HFFc6 (cell line): ENCODE measurements around the gene MED27. TPM values are rescaled to one million over a fixed set of nuclear protein-coding genes. Genes with fewer than 3 reads are reported as not detected.
A peak's percentile ranks its signal among the peaks of the same experiment; 100 is the strongest.

Experiments
- DNase-seq: peaks from one replicate; pipeline ENCODE4 v3.0.0-alpha.2; 2018
- H3K27ac Mint-ChIP-seq: 2 replicates; pipeline ENCODE4 v1.8.0; 2020; ENCODE audit warnings: mild to moderate bottlenecking, mixed read lengths
- H3K27me3 Mint-ChIP-seq: 2 replicates; pipeline ENCODE4 v1.8.0; 2021; ENCODE audit warnings: mild to moderate bottlenecking, moderate library complexity, mixed read lengths; ENCODE audit not compliant: insufficient read depth
- H3K36me3 Mint-ChIP-seq: 2 replicates; pipeline ENCODE4 v1.8.0; 2021; ENCODE audit warnings: low read depth, mixed read lengths
- H3K4me1 Mint-ChIP-seq: 2 replicates; pipeline ENCODE4 v1.8.0; 2020; ENCODE audit warnings: low read depth, mixed read lengths
- H3K4me3 Mint-ChIP-seq: 2 replicates; pipeline ENCODE4 v1.8.0; 2020; ENCODE audit warnings: mild to moderate bottlenecking, moderate library complexity, mixed read lengths
- H3K9me3 Mint-ChIP-seq: 2 replicates; pipeline ENCODE4 v1.8.0; 2020; ENCODE audit warnings: mild to moderate bottlenecking, mixed read lengths
- CTCF ChIP-seq: fragments of 200-600 bp; sonication (generic); IDR thresholded peaks from 2 replicates; pipeline ENCODE4 v1.5.0; 2021; ENCODE audit warnings: antibody characterized with exemption, mild to moderate bottlenecking
- total RNA-seq, 6 experiments: library from RNA; stranded (reverse); fragmentation: NEBNext Ultra II Directional; extraction: Animal tissue kit (Norgen Biotek cat#: 25700); gene quantifications; 2 replicates in 1 of 6; 3 replicates in 5 of 6; pipeline ENCODE4 v1.2.3, GENCODE V29; 2021

Gene MED27
- total RNA-seq, 6 experiments from 2014 or later: 30.2 to 37.7 (median 32.7) TPM

GRCh38 chr9:131918481-131918880 lies 161.2 kb downstream of the MED27 start:
- no peak for DNase-seq
- Mint-ChIP-seq H3K4me1 (peaks cover 25% of the 10 kb centered on the region), H3K4me3 (no peak overlapping the region), H3K9me3 (no peaks in the 10 kb centered on the region), H3K27ac (no peak overlapping the region), H3K36me3 (no peaks in the 10 kb centered on the region), H3K27me3 (no peaks in the 10 kb centered on the region)
- no peak for TF ChIP-seq CTCF

GRCh38 chr9:131917009-131917408 lies 162.7 kb downstream of the MED27 start:
- H3K9me3 Mint-ChIP-seq: no peaks in the 10 kb centered on the region
- no peaks in the 10 kb centered on the region for H3K27me3 Mint-ChIP-seq
- H3K27ac Mint-ChIP-seq: no peak overlapping the region
- H3K4me3 Mint-ChIP-seq: no peak overlapping the region
- H3K4me1 Mint-ChIP-seq: peaks cover 23% of the 10 kb centered on the region
- DNase-seq: no peak
- H3K36me3 Mint-ChIP-seq: no peaks in the 10 kb centered on the region
- no peak for TF ChIP-seq CTCF

GRCh38 chr9:131915181-131915580 lies 164.5 kb downstream of the MED27 start:
- H3K4me1 Mint-ChIP-seq: peaks cover 20% of the 10 kb centered on the region
- H3K36me3 Mint-ChIP-seq: no peaks in the 10 kb centered on the region
- TF ChIP-seq CTCF: no peak
- peak overlapping the region; percentile 47 for H3K27ac Mint-ChIP-seq
- H3K9me3 Mint-ChIP-seq: no peaks in the 10 kb centered on the region
- no peak overlapping the region for H3K4me3 Mint-ChIP-seq
- peak; percentile 22 for DNase-seq
- no peaks in the 10 kb centered on the region for H3K27me3 Mint-ChIP-seq

GRCh38 chr9:131912671-131913070 lies 167.0 kb downstream of the MED27 start:
- TF ChIP-seq CTCF: no peak
- Mint-ChIP-seq H3K4me3 (no peak overlapping the region), H3K27me3 (no peaks in the 10 kb centered on the region), H3K36me3 (no peaks in the 10 kb centered on the region), H3K27ac (no peak overlapping the region), H3K4me1 (peaks cover 17% of the 10 kb centered on the region), H3K9me3 (no peaks in the 10 kb centered on the region)
- no peak for DNase-seq

- TF ChIP-seq CTCF: no peak
- H3K36me3 Mint-ChIP-seq: no peaks in the 10 kb centered on the region
These were observed 167.6 kb downstream of the MED27 start for GRCh38 chr9:131912069-131912468.

GRCh38 chr9:131910572-131910971 lies 169.1 kb downstream of the MED27 start:
- no peaks in the 10 kb centered on the region for H3K27me3 Mint-ChIP-seq
- H3K36me3 Mint-ChIP-seq: no peaks in the 10 kb centered on the region
- DNase-seq: no peak
- H3K27ac Mint-ChIP-seq: no peak overlapping the region
- peaks cover 15% of the 10 kb centered on the region for H3K4me1 Mint-ChIP-seq
- no peaks in the 10 kb centered on the region for H3K9me3 Mint-ChIP-seq
- TF ChIP-seq CTCF: no peak
- no peak overlapping the region for H3K4me3 Mint-ChIP-seq

More at GRCh38 chr9:131912069-131912468, 167.6 kb downstream of the MED27 start:
- Mint-ChIP-seq H3K27me3 (no peaks in the 10 kb centered on the region), H3K4me3 (no peak overlapping the region), H3K9me3 (no peaks in the 10 kb centered on the region), H3K4me1 (peaks cover 17% of the 10 kb centered on the region), H3K27ac (no peak overlapping the region)
- DNase-seq: no peak
